Coronary artery (tissue), 2 donors: Measurements from ENCODE around the gene REPIN1.

Experiments used
- DNase-seq: peaks from one replicate; pipeline ENCODE4 v3.0.0-alpha.2; 2017; ENCODE audit warnings: low spot score
- H3K27ac ChIP-seq, 2 donors: fragments of 200-600 bp; sonication (generic); one replicate each; pipeline ENCODE4 v1.5.1; 2016 to 2019
- H3K4me3 ChIP-seq: fragments of 200-600 bp; sonication (generic); 2 replicates; pipeline ENCODE4 v1.5.1; 2016; ENCODE audit warnings: mild to moderate bottlenecking, moderate library complexity
- TF ChIP-seq, protein P1 (sequence below): fragments of 200-600 bp; sonication (generic); IDR thresholded peaks from one replicate; pipeline ENCODE4 v1.5.1; 2019; ENCODE audit warnings: antibody characterized with exemption

REPIN1 gene

DNA sequence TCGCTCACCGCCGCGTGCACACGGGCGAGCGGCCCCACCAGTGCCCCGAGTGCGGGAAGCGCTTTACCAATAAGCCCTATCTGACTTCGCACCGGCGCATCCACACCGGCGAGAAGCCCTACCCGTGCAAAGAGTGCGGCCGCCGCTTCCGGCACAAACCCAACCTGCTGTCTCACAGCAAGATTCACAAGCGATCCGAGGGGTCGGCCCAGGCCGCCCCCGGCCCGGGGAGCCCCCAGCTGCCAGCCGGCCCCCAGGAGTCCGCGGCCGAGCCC is 3.3 kb downstream of the REPIN1 start:
- H3K27ac ChIP-seq: no peak overlapping the region
- no peak for DNase-seq
- TF ChIP-seq, protein P1, sequence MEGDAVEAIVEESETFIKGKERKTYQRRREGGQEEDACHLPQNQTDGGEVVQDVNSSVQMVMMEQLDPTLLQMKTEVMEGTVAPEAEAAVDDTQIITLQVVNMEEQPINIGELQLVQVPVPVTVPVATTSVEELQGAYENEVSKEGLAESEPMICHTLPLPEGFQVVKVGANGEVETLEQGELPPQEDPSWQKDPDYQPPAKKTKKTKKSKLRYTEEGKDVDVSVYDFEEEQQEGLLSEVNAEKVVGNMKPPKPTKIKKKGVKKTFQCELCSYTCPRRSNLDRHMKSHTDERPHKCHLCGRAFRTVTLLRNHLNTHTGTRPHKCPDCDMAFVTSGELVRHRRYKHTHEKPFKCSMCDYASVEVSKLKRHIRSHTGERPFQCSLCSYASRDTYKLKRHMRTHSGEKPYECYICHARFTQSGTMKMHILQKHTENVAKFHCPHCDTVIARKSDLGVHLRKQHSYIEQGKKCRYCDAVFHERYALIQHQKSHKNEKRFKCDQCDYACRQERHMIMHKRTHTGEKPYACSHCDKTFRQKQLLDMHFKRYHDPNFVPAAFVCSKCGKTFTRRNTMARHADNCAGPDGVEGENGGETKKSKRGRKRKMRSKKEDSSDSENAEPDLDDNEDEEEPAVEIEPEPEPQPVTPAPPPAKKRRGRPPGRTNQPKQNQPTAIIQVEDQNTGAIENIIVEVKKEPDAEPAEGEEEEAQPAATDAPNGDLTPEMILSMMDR: no peak
- H3K4me3 ChIP-seq: no peak overlapping the region

DNA sequence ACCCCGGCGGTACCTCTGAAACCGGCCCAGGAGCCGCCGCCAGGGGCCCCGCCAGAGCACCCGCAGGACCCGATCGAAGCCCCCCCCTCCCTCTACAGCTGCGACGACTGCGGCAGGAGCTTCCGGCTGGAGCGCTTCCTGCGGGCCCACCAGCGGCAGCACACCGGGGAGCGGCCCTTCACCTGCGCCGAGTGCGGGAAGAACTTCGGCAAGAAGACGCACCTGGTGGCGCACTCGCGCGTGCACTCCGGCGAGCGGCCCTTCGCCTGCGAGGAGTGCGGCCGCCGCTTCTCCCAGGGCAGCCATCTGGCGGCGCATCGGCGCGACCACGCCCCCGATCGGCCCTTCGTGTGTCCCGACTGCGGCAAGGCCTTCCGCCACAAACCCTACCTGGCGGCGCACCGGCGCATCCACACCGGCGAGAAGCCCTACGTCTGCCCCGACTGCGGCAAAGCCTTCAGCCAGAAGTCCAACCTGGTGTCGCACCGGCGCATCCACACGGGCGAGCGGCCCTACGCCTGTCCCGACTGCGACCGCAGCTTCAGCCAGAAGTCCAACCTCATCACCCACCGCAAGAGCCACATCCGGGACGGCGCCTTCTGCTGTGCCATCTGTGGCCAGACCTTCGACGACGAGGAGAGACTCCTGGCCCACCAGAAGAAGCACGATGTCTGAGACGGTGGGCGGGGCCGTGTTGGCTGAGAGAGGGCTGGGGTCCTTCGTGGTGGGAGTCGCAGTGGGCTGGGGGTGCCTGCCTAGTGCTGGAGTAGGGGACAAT is 3.8 kb downstream of the REPIN1 start:
- TF ChIP-seq, protein P1: no peak
- Histone ChIP-seq H3K4me3 (no peak overlapping the region), H3K27ac (no peak overlapping the region)
- DNase-seq: no peak

DNA sequence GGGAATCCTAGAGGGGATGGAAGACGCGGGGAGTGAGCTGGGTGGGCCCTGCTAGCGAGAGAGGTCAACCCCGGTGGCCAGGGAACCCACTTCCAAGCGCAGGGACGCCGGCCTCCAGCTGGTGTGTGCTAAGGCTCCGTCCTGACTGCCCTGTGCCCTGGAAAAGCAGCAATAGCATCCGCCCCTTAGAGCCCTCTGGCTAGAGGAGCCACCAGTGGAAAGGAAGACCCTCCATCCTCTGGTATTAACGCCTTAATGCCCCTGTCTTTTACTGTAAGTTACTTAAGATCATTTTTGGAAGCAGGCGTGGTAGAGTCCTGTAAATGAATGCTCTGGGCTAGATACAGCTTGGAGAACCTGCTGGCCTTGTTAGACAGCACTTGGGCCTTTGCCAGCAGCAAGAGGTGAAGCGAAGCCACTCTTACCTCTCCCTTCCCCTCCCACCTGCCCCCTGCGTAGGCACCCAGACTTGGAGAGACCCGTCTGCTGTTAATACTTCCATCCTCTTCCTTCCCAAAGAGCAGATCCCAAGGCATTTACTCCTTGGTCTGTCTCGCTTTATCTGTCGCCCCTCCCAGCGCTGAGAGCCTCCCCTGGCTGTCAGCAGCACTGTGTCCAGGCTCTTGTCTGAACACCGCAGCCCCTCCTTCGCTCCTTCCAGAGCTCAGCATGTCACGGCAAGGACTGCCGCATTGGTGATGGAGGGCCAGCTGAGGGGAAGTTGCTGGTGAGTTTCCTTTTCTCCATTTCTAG is 4.6 kb downstream of the REPIN1 start:
- DNase-seq: no peak
- TF ChIP-seq, protein P1: no peak
- Histone ChIP-seq H3K27ac (no peak overlapping the region), H3K4me3 (no peak overlapping the region)

DNA sequence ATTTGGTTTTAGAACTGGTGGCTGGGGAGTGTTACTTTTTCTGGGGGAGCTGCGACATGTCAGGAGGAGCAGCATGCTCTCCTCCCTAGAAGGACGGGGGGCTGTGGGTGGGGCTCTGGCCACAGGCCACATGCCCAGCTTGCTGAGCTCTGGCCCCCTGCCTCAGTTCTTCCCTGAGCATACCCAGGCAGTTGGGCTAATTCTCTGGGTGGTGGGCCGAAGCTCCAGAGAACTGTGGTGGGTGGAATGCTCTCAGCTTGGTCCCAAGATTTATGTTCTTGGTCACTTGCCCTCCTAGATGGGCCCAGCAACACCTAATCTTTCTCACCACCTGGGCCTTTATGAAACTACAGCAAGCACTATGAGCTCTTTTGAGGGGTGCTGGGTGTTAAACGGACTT is 5.4 kb downstream of the REPIN1 start:
- Histone ChIP-seq H3K27ac (no peak overlapping the region), H3K4me3 (no peak overlapping the region)
- TF ChIP-seq, protein P1: no peak
- DNase-seq: no peak

DNA sequence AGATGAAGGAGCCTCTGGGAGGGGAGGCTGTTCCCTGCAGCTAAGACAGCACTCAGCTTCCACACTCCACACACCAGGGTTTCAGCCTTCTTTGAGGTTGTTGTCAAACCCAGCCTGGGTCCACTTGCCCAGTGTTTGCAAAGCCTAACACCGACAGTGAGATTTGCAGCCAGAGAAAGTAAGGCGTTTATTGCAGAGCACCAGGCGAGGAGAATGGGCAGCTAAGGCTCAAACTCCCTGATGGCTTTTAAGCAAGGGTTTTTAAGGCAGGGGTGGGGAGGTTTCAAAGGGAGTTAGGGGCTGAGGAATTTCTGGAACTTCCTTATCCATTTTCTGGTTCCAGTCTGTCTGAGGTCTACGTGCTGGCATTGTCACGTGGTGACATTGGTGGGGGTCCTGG is 5.8 kb downstream of the REPIN1 start:
- no peak overlapping the region for H3K27ac ChIP-seq
- H3K4me3 ChIP-seq: no peak overlapping the region
- TF ChIP-seq, protein P1: no peak
- DNase-seq: no peak

DNA sequence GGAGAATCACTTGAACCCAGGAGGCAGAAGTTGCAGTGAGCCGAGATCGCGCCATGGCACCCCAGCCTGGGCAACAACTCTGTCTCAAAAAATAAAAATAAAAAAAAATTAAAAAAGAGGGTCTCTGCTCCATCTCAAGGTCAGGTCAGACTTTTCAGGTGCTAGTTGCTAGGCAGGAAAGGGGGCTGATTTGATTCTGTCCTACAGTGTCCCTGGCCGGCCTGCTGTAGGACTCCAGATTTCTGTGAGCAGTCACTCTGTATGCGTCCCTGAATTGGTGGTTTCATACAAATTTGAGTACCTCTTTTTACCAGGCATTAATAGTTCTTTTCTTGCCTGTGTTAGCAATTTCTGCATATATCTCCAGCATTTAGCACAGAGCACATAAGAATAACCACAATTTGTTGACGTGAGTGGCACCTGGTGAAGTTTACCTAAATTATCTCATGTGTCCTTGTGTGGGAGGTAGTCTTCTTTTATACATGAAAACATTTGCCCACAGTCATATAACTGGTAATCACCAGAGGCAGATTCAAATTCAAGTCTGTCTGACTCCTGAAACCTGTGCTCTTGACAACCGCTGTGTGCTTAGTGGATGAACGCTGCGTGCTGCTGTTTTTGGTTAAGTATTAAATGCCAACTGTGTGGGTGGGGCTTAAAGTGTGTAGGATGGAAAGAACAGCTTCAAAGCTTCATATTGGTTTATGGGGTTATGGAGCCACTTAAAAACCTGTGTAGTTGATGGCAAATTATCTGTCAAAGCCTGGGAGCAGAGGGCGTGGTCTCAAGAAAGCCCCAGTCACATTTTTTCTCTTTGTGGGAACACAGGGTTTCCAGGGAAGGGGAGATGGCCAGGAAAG is 7.3 kb downstream of the REPIN1 start:
- H3K27ac ChIP-seq: no peak overlapping the region

More for the DNA sequence above, 7.3 kb downstream of the REPIN1 start:
- TF ChIP-seq, protein P1: no peak
- no peak overlapping the region for H3K4me3 ChIP-seq
- no peak for DNase-seq
